Glomerular visceral epithelial cell (primary cell): ENCODE results near the gene ADGRL2.
"Not testable (repeated sequence)": the region's sequence is repeated elsewhere in the genome, so short reads cannot be mapped to it uniquely, and the experiment has no call there.

Experiments used
- DNase-seq: peaks from one replicate; pipeline ENCODE4 v3.0.0-alpha.2; 2016; ENCODE audit errors: extremely low spot score

Gene ADGRL2

DNA sequence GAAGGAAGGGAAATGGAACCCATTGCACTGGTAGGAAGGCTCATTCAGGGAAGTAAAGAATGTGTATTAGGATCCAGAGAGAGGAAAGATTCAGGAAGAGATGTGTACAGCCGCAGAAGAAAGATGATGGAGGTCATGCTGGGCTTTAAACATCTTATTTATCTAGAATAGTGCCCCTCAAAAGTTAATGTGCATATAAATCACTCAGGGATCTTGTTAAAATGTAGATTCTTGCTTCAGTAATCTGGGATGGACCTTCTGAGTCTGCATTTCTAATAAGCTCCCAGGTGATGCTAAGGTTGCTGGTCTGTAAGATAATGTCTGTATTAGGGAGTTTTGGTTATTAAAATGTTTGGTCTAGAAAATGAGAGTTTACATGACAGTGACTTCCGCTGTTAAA is 46.3 kb downstream of the ADGRL2 start:
- DNase-seq = no peak

DNA sequence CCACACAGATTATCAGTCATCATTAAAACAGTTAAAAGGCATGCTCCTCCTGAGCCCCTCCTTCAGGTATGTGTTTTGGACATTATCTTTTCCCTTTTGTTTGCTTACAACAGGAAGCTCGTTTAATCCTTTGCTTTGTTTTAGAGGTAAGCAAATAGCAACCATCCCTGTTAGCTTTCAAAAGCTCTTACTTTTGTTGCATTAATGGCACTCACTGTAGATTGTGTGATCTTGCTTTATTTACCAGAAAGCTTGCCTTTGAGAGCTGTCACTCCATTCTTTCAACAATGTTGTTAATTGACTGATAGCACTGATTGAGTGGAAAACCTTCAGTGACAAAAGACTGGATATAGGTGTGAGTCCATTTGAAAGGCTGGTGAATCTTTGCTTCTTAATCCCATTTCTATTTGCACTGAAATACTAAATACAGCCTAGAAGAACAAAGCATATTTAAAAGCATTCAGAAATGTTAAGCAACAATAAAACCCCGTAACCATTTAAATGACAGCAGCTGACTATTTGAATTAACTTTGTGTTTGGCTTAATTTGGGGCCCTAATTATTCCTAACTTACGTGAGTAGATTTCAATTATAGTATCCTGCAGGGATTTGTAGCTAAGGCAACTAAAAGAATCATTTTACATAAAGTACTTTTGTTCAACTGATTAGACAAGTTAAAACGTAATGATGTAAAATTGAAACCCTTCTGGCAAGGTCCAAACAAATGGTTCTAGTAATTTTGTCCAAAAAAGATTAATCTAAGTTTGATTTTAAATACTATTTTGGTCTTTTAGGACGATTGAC is 48.3 kb downstream of the ADGRL2 start:
- no peak for DNase-seq

DNA sequence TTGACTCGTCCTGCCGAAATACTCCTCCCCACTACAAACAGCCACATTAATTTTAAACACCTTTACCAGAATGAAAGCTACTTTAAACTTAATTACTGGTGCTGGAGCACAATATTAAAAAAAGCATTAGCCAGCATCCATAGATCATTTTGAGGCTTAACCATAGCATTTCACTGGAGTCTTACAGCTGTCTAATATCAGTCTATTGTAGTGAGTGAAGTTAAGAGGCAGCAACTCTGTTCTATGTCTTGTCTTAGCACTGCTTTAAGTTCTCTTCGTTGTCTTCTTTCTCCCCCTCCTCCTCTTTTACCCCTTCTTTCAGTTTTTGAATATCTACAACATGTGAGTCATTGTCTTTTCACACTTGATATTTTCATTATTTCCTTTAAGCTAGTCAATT is 49.3 kb downstream of the ADGRL2 start:
- DNase-seq = no peak

DNA sequence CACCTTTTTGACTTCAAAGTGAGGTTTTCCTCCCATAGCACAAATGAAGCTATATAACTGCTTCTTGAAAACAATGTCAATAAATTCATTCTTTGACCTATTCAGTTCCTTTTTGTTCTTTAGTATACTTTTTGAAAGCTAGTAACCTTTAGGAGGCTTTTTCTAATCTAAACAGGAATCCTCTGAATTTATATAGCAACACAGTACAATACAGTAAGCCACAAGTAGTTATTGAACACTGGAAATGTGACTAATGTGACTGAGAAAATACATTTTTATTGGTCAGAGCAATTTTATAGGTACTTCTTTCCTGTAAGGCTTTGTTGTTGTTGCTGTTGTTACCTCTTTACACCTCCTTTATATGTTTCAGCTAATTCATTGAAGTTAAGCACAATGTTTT is 49.8 kb downstream of the ADGRL2 start:
- DNase-seq = no peak

DNA sequence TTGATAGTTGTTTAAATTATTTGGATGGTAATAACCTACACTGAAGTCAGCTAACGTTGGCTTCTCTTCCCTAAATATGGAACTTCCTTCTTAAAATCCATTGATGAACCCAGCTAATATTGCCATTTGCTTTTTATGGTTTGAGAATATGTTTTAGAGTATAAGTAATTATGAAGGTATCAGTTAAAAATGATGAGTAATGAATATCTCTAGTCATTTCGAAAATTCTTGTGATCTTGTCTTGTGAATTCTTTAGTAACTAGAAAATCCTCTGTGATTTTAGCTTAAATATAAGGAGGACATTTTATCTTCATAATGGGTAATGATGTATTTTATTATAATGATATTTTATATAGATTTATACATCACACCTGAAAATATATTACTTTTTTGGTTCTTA is 50.5 kb downstream of the ADGRL2 start:
- DNase-seq = no peak

DNA sequence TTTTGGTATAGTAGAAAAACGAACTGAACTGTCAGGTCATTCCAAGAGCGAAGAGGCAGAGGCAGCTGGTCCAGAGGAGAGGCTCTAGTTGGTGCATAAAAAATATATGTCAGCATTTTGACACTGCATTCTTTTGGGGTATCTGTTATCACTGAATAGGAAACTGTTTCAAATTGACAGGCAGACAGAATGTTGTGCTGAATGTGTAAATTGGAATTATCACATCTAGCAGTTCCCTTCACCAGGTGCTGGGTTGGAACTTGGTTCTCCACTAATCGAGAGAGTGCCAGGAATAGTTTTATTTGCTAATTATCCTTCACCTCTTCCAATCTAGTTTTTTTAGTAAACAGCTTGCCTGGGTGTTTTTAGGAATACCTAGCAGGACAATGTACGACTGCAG is 52.2 kb downstream of the ADGRL2 start:
- no peak for DNase-seq

DNA sequence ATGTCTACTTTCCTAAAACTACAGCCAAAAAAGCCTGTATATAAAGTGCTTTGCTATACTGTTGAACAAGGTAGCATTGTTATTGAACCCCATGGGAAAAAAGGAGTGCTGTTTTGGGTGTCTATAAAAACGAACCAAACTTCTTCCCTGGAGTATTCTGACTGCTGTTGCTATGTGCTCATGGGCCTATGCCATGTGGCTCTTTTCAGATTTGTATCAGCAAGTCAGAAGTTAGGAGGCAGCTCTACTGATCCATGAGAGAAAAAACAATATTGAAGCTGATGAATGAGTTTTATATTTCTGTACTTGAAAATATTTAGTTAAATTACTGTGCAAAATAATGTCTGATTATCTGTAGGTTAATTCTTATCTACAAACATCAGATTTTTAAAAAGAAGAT is 66.5 kb downstream of the ADGRL2 start:
- no peak for DNase-seq

DNA sequence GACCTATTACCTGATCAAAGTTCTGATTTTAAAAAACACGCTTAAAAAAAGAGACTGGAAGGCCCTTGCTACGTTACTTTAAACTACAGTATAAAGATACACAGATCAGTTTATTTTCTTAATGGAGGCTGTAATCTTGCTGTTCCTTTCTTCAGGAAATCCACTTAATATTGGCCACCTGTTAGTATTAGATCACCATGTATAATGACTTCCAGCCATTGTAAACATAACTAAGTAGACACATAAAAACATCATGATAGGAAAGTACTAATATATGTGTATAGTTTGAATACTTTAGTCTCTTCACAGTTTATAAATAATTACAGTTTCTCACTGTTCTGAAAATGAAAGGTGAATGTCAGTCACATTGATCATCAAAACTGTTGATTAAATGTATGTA is 68.6 kb downstream of the ADGRL2 start:
- DNase-seq = no peak

DNA sequence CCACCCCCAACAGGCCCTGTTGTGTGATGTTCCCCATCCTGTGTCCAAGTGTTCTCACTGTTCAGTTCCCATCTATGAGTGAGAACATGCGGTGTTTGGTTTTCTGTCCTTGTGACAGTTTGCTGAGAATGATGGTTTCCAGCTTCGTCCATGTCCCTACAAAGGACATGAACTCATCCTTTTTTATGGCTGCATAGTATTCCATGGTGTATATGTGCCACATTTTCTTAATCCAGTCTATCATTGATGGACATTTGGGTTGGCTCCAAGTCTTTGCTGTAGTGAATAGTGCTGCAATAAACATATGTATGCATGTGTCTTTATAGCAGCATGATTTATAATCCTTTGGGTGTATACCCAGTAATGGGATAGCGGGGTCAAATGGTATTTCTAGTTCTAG is 70.4 kb downstream of the ADGRL2 start:
- DNase-seq = not testable (repeated sequence)

DNA sequence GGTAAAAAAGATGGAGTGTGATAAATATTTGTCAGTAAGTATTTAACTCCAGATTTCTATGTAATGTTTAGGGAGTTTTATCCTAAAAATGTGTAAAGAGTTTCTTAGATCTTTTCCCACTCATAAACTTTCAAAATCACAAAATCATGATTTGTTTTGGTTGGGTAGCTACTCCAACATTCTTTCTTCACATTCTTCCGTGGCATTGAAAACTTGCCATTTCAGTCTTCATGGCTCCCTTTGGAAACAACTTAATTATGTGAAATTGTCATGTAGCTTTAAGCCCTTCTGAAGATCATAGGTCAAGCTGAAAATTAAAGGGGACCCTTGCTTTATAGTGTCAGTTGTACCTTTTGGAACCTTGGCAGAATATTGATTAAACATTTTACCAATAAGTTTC is 73.2 kb downstream of the ADGRL2 start:
- no peak for DNase-seq

DNA sequence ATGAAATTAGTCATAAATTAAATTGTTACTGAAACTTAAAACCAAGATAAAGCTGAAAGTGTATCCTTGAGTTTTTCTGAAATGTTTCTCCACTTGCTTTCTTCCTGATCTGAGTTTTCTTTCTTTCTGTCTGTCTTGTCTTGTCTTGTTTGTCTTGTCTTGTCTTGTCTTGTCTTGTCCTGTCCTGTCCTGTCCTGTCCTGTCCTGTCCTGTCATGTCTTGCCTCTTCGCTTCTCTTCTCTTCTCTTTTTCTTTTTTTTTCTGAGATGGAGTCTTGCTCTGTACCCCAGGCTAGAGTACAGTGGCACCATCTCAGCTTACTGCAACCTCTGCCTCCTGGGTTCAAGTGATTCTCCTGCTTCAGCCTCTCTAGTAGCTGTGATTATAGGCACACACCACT is 73.7 kb downstream of the ADGRL2 start:
- DNase-seq = no peak

DNA sequence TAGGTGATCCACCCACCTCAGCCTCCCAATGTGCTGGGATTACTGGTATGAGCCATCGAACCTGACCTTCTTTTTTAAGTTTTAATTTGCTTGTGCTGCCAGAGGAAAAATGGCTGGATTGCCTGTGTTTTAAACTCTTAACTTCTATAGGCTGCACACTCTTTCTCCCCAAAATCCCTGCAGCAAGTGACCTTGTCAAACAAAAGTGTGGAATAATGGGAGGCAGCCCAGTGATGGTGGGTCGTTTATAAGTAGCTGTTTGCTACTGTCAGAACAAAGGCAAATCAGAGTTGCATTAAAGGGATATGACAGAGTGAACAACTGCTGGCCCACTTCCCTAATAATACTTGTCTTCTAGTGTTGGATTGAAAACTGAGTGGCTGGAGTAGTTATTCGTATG is 74.2 kb downstream of the ADGRL2 start:
- no peak for DNase-seq

DNA sequence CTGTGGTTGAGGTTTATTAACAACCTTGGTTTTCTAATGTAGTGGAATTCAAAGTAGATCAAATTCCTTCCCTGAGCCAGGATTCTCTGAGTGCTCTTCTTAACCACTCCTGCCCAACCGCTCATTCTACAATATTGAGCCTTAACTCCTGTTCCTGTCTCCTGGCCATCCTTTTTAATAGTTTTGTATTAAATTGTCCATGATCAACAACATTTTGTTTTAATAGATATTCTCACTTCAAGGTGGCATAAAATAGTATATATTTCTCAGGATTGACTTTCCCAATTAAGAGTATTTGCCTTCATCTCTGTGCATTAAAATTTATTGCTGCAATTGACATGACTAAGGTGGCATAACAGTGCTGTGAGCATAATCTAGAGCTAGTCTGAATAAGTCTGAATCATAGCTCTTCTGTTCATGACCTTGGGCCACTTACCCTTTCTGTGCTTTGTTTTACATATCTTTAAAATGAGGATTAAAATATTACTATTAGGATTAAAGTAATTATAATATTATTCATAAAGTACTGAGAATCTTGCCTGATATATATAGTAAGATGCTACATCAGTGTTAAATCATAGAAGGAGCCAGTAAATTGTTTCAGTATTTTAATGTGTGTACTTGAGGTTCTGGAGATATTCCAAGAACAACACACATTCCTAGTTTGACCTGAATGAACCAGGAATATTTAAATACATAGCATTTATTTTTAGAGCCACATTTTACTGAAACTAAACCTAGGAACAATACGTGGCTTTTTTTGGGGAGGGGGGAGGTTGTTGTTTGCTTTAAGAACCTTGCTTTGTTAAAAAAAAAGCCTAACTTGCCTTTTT is 76.4 kb downstream of the ADGRL2 start:
- DNase-seq = peak; percentile 15

DNA sequence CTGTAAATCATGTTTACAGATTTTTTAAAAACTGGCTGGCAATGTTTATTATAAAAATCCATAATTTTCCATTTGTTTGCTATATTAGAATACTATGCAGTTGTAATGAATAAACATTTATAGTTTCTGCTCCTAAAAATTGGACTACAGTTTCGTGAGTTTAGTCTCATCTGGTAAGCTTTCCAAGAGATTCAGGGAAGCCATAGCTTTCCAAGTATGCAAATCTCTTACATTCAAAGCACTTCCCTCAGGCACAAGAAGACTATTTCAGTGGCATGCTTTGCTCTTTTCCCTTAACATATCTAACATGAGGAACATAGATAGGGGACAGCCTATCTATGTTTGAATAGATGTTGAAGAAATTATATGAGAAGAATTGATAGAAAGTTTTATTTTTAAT is 77.2 kb downstream of the ADGRL2 start:
- DNase-seq = no peak

DNA sequence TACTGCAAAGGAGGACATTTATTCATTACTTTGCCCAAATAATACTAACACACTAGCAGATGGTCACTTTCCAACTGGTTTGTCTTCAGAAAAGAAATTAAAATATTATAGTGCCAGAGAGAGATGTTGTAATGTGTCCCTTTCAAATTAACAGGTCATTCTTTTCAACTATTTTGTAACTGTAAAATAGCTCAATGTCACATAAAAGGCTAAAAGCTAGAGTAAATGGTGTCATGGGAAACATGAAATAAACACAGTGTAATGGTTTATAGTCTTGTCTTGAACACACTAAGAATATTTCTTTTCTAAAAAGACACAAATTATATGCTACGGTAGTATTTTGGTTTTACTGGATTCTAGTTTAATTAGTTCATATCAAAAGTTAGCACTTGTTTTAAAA is 77.8 kb downstream of the ADGRL2 start:
- DNase-seq = no peak

DNA sequence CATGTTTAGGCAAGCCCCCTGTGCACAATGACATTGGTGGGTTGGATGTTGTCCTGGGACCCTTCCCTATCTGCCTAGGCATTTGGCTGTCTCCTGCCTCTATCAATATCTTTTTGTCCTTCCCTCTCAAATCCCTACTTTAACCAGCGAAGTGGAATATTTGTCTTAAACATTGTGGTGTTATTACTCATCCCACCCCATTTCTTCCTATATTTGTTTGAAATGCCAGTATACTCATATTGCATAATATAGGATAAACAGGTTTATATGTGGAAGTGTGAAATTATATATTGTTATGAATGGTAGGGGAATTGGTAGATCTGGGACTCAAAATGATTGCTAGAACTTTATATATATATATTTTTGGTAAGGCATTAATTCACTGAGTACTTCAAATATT is 80.0 kb downstream of the ADGRL2 start:
- DNase-seq = no peak

DNA sequence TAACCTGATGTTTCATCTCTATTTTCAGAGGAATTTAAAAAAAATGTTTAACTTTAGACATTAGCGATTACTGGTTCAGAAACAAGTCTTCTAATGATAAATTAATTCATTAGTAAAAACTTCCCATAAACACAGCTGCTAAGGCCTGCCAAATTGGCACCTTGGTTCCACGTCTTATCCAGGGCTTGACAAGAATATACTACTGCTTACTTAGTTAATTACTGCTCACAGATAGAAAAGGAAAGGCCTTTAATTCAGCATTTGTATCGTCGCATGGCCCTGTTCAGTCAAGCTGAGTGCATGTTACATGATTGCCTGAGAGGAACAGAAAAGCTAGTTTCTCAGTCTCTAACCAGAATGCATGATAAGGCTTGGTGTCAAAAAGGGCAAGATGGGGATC is 84.6 kb downstream of the ADGRL2 start:
- no peak for DNase-seq

DNA sequence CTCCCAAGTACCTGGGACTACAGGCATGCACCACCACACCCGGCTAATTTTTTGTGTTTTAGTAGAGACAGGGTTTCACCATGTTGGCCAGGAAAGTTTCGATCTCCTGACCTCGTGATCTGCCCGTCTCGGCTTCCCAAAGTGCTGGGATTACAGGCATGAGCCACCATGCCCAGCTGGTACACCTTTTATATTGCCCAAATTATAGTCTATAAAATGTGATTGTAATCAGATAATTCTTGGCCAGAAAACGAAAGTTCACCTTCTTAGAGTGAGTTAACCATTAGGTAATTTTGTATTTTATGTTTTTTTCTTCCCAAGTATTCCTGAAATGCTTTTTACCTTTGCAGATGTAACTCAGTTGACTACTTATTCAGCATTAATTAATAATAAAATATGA is 85.6 kb downstream of the ADGRL2 start:
- DNase-seq = not testable (repeated sequence)

DNA sequence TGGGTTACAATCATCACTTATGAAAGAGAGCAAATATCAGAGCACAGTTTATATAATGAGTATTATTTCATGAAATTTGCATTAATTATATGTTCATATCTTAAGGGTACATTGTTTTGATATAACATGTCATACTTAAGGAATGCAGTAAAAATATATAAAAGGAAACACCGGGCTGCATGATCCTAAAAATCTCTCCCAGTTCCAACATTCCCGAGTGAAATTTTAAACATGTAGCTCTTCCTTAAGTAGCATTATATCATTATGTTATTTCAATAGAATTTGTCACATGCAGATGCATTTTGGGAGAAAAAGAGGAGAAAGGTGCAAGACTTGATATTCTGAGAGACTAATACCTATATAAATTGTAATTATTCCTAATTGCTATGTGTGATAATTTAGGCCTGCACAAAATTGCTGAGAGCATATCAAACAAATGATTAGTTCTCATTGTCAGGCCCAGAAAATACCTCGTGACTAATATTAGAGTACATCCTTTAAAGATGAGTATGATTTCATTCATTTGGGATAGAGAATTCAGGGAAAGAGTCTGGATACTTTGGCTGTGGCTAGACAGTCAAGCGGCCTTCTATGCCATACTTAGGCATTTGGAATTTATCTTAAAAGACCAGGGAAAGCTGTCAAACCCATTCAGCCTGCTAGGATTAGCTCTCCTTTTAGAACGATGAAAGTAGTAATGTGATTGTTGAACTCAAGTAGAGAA is 86.8 kb downstream of the ADGRL2 start:
- no peak for DNase-seq

DNA sequence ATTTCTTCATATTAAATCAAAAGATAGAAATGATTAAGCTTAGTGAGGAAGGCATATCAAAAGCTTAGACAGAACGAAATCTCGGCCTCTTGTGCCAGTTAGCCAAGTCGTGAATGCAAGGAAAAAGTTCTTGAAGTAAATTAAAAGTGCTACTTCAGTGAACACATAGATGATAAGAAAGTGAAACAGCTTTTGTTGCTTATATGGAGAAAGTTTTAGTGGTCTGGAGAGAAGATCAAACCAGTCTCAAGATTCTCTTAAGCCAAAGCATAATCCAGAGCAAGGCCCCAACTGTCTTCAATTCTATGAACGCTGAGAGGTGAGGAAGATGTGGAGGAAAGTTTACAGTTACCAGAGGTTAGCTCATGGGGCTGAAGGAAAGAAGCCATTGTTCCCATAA is 88.4 kb downstream of the ADGRL2 start:
- no peak for DNase-seq

DNA sequence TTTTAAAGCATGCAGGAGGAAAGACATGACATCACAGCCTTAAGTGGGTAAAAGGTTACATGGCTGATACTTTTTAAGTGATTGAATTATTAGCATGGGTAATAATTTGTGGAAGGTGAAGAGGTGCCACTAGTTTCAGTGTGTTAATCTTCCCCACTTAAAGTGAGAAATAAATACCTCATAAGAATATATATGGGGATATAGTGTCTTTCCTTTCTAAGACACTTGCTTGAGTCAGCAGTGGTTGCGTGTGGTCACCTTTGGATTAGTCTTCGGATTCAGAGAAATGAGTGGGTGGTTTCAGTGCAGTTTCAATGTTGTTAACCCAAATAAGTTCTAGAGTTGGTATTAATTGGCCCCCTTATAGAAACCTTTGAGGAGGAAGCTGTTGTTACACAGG is 94.1 kb downstream of the ADGRL2 start:
- DNase-seq = no peak

DNA sequence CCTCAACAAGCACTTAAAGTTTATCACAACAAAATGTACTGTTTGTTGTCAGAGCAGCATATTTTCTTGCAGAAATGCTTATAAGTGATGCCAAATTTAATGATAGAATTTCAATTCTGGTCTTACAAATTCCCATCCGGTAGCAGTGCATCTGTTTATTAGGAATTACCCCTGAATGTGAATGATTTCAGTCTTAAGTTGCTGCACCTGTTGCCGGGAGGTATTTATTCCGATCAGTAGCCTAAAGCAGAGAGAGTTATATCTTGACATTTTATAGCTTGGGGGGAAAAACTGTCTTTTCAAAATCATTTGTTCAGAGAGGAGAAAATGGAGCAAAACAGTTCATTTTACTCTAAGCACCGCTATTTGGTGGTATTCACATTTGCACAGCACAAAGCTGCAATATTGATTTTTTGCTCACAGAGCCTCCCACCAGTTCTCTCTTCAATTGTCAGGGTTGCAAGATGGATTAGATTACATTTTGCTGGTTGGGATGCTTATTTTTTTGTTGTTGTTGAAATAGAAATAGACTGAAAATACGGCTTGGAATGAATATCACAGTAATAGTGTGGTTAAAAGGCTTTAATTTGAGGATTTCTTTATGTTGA is 98.6 kb downstream of the ADGRL2 start:
- DNase-seq = no peak
